Stimulated activated CD4-positive, alpha-beta T cell treated with anti-CD3 and anti-CD28 coated beads, Interleukin-4, amount 100 ng/mL, for 1 hour (primary cell): ENCODE results near the gene CAPNS1.

ENCODE experiments used
- DNase-seq: peaks from one replicate; pipeline ENCODE4 v3.0.0-alpha.2; 2020

Gene CAPNS1

GRCh38 chr19:36139473-36140303 lies at the start of gene CAPNS1:
CAPNS1 (plus strand) TSS chr19:36140066; CDS start chr19:36141012, 946 bp downstream.
- DNase-seq: peak; percentile 90

GRCh38 chr19:36090910-36091695 lies 48.8 kb upstream of the CAPNS1 start:
- no peak for DNase-seq

GRCh38 chr19:36092566-36092965 lies 47.3 kb upstream of the CAPNS1 start:
- no peak for DNase-seq

GRCh38 chr19:36093146-36093662 lies 46.7 kb upstream of the CAPNS1 start:
- DNase-seq: no peak

- no peak for DNase-seq
These were observed 46.2 kb upstream of the CAPNS1 start for GRCh38 chr19:36093687-36094086.

GRCh38 chr19:36097036-36097435 lies 42.8 kb upstream of the CAPNS1 start:
- no peak for DNase-seq

- DNase-seq: no peak
These were observed 40.6 kb upstream of the CAPNS1 start for GRCh38 chr19:36099166-36099785.

GRCh38 chr19:36100476-36100875 lies 39.4 kb upstream of the CAPNS1 start:
- no peak for DNase-seq

GRCh38 chr19:36101550-36102327 lies 38.1 kb upstream of the CAPNS1 start:
- no peak for DNase-seq

- DNase-seq: no peak
These were observed 36.7 kb upstream of the CAPNS1 start for GRCh38 chr19:36103040-36103626.

GRCh38 chr19:36103842-36104552 lies 35.9 kb upstream of the CAPNS1 start:
- DNase-seq: no peak

GRCh38 chr19:36106441-36106840 lies 33.4 kb upstream of the CAPNS1 start:
- DNase-seq: no peak

GRCh38 chr19:36106991-36107390 lies 32.9 kb upstream of the CAPNS1 start:
- DNase-seq: no peak

GRCh38 chr19:36108684-36109083 lies 31.2 kb upstream of the CAPNS1 start:
- DNase-seq: no peak

- no peak for DNase-seq
These were observed 29.2 kb upstream of the CAPNS1 start, which contains the start of gene OVOL3 for GRCh38 chr19:36110487-36111199. OVOL3 (plus strand) TSS chr19:36111143; CDS start chr19:36111203, 60 bp downstream.

GRCh38 chr19:36111200-36111539 lies 28.7 kb upstream of the CAPNS1 start:
- DNase-seq: no peak

GRCh38 chr19:36112678-36113077 lies 27.2 kb upstream of the CAPNS1 start:
- no peak for DNase-seq

GRCh38 chr19:36113425-36113824 lies 26.4 kb upstream of the CAPNS1 start:
- no peak for DNase-seq

GRCh38 chr19:36113894-36114720 lies 25.8 kb upstream of the CAPNS1 start:
- DNase-seq: peak; percentile 28
